GM23338 (cell line): Measurements from ENCODE around the gene LAMB1. TPM values are rescaled to one million over a fixed set of nuclear protein-coding genes. Genes with fewer than 3 reads are reported as not detected.

Source experiments
- ATAC-seq: fragments of 200-7000 bp; cut with Tn5 transposase; 3 replicates; pipeline ENCODE4 v1.9.1; 2020
- DNase-seq: peaks from one replicate; pipeline ENCODE4 v3.0.0-alpha.2; 2015; ENCODE audit warnings: low spot score
- H2AFZ ChIP-seq: fragments of 200-600 bp; sonication (generic); 2 replicates; pipeline ENCODE4 v1.8.0; 2016; ENCODE audit warnings: antibody characterized with exemption, mild to moderate bottlenecking, moderate library complexity
- H3F3A ChIP-seq: fragments of 200-600 bp; sonication (generic); replicated peaks from 2 replicates; pipeline ENCODE4 v1.8.0; 2017; ENCODE audit warnings: antibody characterized with exemption, mixed run types, low read depth
- H3K27ac ChIP-seq: fragments of 200-600 bp; sonication (generic); 2 replicates; pipeline ENCODE4 v1.6.1; 2016; ENCODE audit warnings: low read depth
- H3K27me3 ChIP-seq: fragments of 200-600 bp; sonication (generic); 2 replicates; pipeline ENCODE4 v1.8.0; 2016; ENCODE audit warnings: mild to moderate bottlenecking, mixed run types, moderate library complexity; ENCODE audit not compliant: insufficient read depth
- H3K36me3 ChIP-seq: fragments of 200-600 bp; sonication (generic); 2 replicates; pipeline ENCODE4 v1.8.0; 2016; ENCODE audit warnings: mild to moderate bottlenecking; ENCODE audit not compliant: insufficient read depth
- H3K4me1 ChIP-seq: fragments of 200-600 bp; sonication (generic); 2 replicates; pipeline ENCODE4 v1.8.0; 2016; ENCODE audit warnings: mild to moderate bottlenecking, moderate library complexity; ENCODE audit not compliant: insufficient read depth
- H3K4me2 ChIP-seq: fragments of 200-600 bp; sonication (generic); 2 replicates; pipeline ENCODE4 v1.7.1; 2017; ENCODE audit warnings: mixed run types
- H3K4me3 ChIP-seq: fragments of 200-600 bp; sonication (generic); 2 replicates; pipeline ENCODE4 v1.6.1; 2016; ENCODE audit warnings: mixed run types
- H3K79me2 ChIP-seq: fragments of 200-600 bp; sonication (generic); replicated peaks from 2 replicates; pipeline ENCODE4 v1.8.0; 2017; ENCODE audit warnings: mild to moderate bottlenecking; ENCODE audit not compliant: insufficient read depth
- H3K9me2 ChIP-seq: fragments of 200-600 bp; sonication (generic); 2 replicates; pipeline ENCODE4 v1.8.0; 2017; ENCODE audit not compliant: insufficient read depth
- H4K20me1 ChIP-seq: fragments of 200-600 bp; sonication (generic); replicated peaks from 2 replicates; pipeline ENCODE4 v1.8.0; 2017; ENCODE audit warnings: mild to moderate bottlenecking; ENCODE audit not compliant: insufficient read depth
- H3K27ac Mint-ChIP-seq: 2 replicates; pipeline ENCODE4 v1.8.0; 2020; ENCODE audit warnings: inconsistent platforms, mild to moderate bottlenecking, moderate library complexity, mixed read lengths
- H3K27me3 Mint-ChIP-seq: 3 replicates; pipeline ENCODE4 v1.8.0; 2022; ENCODE audit warnings: low read depth, mild to moderate bottlenecking, moderate library complexity, mixed read lengths, inconsistent platforms; ENCODE audit not compliant: insufficient read depth, poor library complexity
- H3K36me3 Mint-ChIP-seq: 3 replicates; pipeline ENCODE4 v1.8.0; 2021; ENCODE audit warnings: low read depth, mild to moderate bottlenecking, inconsistent platforms, moderate library complexity, mixed read lengths
- H3K4me1 Mint-ChIP-seq: 3 replicates; pipeline ENCODE4 v1.8.0; 2020; ENCODE audit warnings: mild to moderate bottlenecking, inconsistent platforms, mixed read lengths
- H3K4me3 Mint-ChIP-seq: 3 replicates; pipeline ENCODE4 v1.8.0; 2021; ENCODE audit warnings: moderate library complexity, mild to moderate bottlenecking, inconsistent platforms, mixed read lengths
- H3K9me3 Mint-ChIP-seq: 3 replicates; pipeline ENCODE4 v1.8.0; 2020; ENCODE audit warnings: moderate library complexity, mild to moderate bottlenecking, inconsistent platforms, mixed read lengths
- CREB1 ChIP-seq: fragments of 250-450 bp; sonication (Bioruptor Pico); IDR thresholded peaks from 2 replicates; pipeline ENCODE4 v1.5.0; 2020; ENCODE audit warnings: low read depth, mild to moderate bottlenecking, moderate library complexity
- EZH2 ChIP-seq: fragments of 200-600 bp; sonication (generic); IDR thresholded peaks from one replicate; pipeline ENCODE4 v1.8.0; 2017; ENCODE audit warnings: antibody characterized with exemption, mild to moderate bottlenecking, low read depth; ENCODE audit not compliant: unreplicated experiment
- EZH2phosphoT487 ChIP-seq: fragments of 200-600 bp; sonication (generic); IDR thresholded peaks from one replicate; pipeline ENCODE4 v1.8.1; 2018; ENCODE audit warnings: antibody characterized with exemption; ENCODE audit not compliant: unreplicated experiment
- JUNB ChIP-seq: IDR thresholded peaks from one replicate; pipeline ENCODE4 v1.6.1; 2016; ENCODE audit warnings: antibody characterized with exemption; ENCODE audit not compliant: unreplicated experiment
- NANOG ChIP-seq: IDR thresholded peaks from 2 replicates; pipeline ENCODE4 v1.6.1; 2016; ENCODE audit warnings: antibody characterized with exemption, borderline replicate concordance
- POLR2AphosphoS5 ChIP-seq: IDR thresholded peaks from 2 replicates; pipeline ENCODE4 v1.6.1; 2016; ENCODE audit warnings: antibody characterized with exemption, low read depth
- STAT1 ChIP-seq: IDR thresholded peaks from one replicate; pipeline ENCODE4 v1.6.1; 2016; ENCODE audit warnings: antibody characterized with exemption; ENCODE audit not compliant: unreplicated experiment
- ZNF114 ChIP-seq: fragments of 250-450 bp; sonication (Bioruptor Pico); IDR thresholded peaks from 2 replicates; pipeline ENCODE4 v1.5.0; 2020; ENCODE audit warnings: mild to moderate bottlenecking, moderate library complexity
- ZNF331 ChIP-seq: fragments of 250-450 bp; sonication (Bioruptor Pico); IDR thresholded peaks from 2 replicates; pipeline ENCODE4 v1.5.0; 2020; ENCODE audit warnings: low read depth, mild to moderate bottlenecking, moderate library complexity
- polyA plus RNA-seq: library from polyadenylated mRNA; unstranded; fragments of >200 nt; fragmentation: Nextera tagmentation; extraction: Ambion mirVana; gene quantifications from 2 replicates; pipeline ENCODE4 v1.2.1, GENCODE V29; 2016
- total RNA-seq: library from RNA; depleted of rRNA; stranded (reverse); fragments of >200 nt; shearing (Covaris generic); gene quantifications from 2 replicates; pipeline ENCODE4 v1.2.3, GENCODE V29; 2014
- TF ChIP-seq, protein P1 (sequence below): IDR thresholded peaks from 2 replicates; pipeline ENCODE4 v1.6.1; 2016; ENCODE audit warnings: antibody characterized with exemption
- TF ChIP-seq, protein P2 (sequence below): IDR thresholded peaks from one replicate; pipeline ENCODE4 v1.6.1; 2018; ENCODE audit warnings: antibody characterized with exemption; ENCODE audit not compliant: unreplicated experiment
- TF ChIP-seq, protein P3 (sequence below), 2 experiments: fragments of 200-600 bp in 1 of 2; sonication (generic) in 1 of 2; conservative IDR thresholded peaks; 2 replicates each; pipeline versions ENCODE4 v1.5.1 to v1.6.1; 2016 to 2017; ENCODE audit warnings: antibody characterized with exemption in 2 of 2, low read depth in 2 of 2, mild to moderate bottlenecking in 2 of 2, moderate library complexity in 1 of 2
- TF ChIP-seq, protein P4 (sequence below): fragments of 250-450 bp; sonication (Bioruptor Pico); IDR thresholded peaks from 2 replicates; pipeline ENCODE4 v1.5.0; 2020; ENCODE audit warnings: mild to moderate bottlenecking, moderate library complexity

The LAMB1 gene
- total and polyA plus RNA-seq, 2 experiments from 2014 or later, result 53.5 to 57.8 TPM

DNA sequence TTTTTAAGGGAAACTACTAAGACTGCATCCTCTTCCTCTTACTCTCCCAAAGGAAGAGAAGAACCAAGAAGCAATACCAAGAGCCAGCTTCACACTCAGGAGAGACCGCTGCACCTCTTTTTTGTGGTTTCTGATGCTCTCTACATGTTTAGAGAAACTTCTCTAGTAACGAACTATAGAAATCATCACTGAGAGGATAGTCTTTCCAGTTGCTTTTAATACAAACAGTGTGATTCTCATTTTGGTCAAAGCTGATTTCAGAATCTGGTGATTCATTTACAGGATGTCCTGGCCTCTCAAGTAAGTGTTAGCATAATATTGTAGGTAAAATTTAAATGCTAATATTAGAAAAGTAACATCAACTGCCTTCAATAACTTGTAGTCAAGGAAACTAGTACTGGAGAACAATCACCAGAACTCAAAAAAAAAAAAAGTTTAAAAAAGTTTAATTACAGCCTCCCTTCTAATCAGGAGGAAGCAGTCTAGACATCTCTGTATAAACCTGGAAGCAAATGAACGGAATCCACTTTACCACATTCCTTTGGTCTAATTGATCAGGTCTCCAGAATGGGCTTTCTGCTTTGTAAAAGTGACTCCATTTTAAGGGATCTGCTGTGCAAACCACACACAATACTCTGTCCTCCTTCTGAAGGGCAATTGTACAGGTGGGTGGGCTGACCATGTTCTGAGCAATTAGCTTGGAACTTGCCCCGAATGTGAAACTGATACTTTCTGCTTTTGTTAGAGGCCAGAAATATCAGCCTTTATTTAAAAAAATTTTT, 3.0 kb downstream of the LAMB1 start:
- Mint-ChIP-seq H3K4me1 (peaks cover 32% of the 10 kb centered on the region), H3K9me3 (peaks cover 4% of the 10 kb centered on the region; the same call in 2 of the 3 replicates), H3K4me3 (no peak overlapping the region), H3K27ac (no peak overlapping the region), H3K36me3 (peaks cover 3% of the 10 kb centered on the region; the same call in 2 of the 3 replicates), H3K27me3 (peaks cover 44% of the 10 kb centered on the region)
- H2AFZ ChIP-seq, result no peak overlapping the region
- no peaks in the 10 kb centered on the region for H3K9me2 ChIP-seq
- H3F3A ChIP-seq, result peaks cover 6% of the 10 kb centered on the region; the same call in 1 of the 2 replicates
- DNase-seq (peak; percentile 59), ATAC-seq (no peak)
- peaks cover 46% of the 10 kb centered on the region for H3K27me3 ChIP-seq
- H3K4me2 ChIP-seq, result peak overlapping the region; percentile 98; the same call in 1 of the 2 replicates
- no peaks in the 10 kb centered on the region; the same call in 1 of the 2 replicates for H4K20me1 ChIP-seq
- no peak for TF ChIP-seq ZNF114
- no peak for TF ChIP-seq STAT1
- no peak for TF ChIP-seq EZH2
- TF ChIP-seq POLR2AphosphoS5, result no peak
- TF ChIP-seq EZH2phosphoT487, result no peak
- no peak for TF ChIP-seq CREB1 (CRISPR knock-in tag)
- TF ChIP-seq, protein P1, sequence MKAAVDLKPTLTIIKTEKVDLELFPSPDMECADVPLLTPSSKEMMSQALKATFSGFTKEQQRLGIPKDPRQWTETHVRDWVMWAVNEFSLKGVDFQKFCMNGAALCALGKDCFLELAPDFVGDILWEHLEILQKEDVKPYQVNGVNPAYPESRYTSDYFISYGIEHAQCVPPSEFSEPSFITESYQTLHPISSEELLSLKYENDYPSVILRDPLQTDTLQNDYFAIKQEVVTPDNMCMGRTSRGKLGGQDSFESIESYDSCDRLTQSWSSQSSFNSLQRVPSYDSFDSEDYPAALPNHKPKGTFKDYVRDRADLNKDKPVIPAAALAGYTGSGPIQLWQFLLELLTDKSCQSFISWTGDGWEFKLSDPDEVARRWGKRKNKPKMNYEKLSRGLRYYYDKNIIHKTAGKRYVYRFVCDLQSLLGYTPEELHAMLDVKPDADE, result no peak
- TF ChIP-seq JUNB, result no peak
- no peak for TF ChIP-seq ZNF331
- TF ChIP-seq, protein P2, sequence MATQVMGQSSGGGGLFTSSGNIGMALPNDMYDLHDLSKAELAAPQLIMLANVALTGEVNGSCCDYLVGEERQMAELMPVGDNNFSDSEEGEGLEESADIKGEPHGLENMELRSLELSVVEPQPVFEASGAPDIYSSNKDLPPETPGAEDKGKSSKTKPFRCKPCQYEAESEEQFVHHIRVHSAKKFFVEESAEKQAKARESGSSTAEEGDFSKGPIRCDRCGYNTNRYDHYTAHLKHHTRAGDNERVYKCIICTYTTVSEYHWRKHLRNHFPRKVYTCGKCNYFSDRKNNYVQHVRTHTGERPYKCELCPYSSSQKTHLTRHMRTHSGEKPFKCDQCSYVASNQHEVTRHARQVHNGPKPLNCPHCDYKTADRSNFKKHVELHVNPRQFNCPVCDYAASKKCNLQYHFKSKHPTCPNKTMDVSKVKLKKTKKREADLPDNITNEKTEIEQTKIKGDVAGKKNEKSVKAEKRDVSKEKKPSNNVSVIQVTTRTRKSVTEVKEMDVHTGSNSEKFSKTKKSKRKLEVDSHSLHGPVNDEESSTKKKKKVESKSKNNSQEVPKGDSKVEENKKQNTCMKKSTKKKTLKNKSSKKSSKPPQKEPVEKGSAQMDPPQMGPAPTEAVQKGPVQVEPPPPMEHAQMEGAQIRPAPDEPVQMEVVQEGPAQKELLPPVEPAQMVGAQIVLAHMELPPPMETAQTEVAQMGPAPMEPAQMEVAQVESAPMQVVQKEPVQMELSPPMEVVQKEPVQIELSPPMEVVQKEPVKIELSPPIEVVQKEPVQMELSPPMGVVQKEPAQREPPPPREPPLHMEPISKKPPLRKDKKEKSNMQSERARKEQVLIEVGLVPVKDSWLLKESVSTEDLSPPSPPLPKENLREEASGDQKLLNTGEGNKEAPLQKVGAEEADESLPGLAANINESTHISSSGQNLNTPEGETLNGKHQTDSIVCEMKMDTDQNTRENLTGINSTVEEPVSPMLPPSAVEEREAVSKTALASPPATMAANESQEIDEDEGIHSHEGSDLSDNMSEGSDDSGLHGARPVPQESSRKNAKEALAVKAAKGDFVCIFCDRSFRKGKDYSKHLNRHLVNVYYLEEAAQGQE, result no peak
- TF ChIP-seq, protein P3, sequence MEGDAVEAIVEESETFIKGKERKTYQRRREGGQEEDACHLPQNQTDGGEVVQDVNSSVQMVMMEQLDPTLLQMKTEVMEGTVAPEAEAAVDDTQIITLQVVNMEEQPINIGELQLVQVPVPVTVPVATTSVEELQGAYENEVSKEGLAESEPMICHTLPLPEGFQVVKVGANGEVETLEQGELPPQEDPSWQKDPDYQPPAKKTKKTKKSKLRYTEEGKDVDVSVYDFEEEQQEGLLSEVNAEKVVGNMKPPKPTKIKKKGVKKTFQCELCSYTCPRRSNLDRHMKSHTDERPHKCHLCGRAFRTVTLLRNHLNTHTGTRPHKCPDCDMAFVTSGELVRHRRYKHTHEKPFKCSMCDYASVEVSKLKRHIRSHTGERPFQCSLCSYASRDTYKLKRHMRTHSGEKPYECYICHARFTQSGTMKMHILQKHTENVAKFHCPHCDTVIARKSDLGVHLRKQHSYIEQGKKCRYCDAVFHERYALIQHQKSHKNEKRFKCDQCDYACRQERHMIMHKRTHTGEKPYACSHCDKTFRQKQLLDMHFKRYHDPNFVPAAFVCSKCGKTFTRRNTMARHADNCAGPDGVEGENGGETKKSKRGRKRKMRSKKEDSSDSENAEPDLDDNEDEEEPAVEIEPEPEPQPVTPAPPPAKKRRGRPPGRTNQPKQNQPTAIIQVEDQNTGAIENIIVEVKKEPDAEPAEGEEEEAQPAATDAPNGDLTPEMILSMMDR (conservative IDR thresholded peaks at IDR 0.05; ENCODE audit: low read depth in 2 of 2), result no peak
- TF ChIP-seq, protein P4, sequence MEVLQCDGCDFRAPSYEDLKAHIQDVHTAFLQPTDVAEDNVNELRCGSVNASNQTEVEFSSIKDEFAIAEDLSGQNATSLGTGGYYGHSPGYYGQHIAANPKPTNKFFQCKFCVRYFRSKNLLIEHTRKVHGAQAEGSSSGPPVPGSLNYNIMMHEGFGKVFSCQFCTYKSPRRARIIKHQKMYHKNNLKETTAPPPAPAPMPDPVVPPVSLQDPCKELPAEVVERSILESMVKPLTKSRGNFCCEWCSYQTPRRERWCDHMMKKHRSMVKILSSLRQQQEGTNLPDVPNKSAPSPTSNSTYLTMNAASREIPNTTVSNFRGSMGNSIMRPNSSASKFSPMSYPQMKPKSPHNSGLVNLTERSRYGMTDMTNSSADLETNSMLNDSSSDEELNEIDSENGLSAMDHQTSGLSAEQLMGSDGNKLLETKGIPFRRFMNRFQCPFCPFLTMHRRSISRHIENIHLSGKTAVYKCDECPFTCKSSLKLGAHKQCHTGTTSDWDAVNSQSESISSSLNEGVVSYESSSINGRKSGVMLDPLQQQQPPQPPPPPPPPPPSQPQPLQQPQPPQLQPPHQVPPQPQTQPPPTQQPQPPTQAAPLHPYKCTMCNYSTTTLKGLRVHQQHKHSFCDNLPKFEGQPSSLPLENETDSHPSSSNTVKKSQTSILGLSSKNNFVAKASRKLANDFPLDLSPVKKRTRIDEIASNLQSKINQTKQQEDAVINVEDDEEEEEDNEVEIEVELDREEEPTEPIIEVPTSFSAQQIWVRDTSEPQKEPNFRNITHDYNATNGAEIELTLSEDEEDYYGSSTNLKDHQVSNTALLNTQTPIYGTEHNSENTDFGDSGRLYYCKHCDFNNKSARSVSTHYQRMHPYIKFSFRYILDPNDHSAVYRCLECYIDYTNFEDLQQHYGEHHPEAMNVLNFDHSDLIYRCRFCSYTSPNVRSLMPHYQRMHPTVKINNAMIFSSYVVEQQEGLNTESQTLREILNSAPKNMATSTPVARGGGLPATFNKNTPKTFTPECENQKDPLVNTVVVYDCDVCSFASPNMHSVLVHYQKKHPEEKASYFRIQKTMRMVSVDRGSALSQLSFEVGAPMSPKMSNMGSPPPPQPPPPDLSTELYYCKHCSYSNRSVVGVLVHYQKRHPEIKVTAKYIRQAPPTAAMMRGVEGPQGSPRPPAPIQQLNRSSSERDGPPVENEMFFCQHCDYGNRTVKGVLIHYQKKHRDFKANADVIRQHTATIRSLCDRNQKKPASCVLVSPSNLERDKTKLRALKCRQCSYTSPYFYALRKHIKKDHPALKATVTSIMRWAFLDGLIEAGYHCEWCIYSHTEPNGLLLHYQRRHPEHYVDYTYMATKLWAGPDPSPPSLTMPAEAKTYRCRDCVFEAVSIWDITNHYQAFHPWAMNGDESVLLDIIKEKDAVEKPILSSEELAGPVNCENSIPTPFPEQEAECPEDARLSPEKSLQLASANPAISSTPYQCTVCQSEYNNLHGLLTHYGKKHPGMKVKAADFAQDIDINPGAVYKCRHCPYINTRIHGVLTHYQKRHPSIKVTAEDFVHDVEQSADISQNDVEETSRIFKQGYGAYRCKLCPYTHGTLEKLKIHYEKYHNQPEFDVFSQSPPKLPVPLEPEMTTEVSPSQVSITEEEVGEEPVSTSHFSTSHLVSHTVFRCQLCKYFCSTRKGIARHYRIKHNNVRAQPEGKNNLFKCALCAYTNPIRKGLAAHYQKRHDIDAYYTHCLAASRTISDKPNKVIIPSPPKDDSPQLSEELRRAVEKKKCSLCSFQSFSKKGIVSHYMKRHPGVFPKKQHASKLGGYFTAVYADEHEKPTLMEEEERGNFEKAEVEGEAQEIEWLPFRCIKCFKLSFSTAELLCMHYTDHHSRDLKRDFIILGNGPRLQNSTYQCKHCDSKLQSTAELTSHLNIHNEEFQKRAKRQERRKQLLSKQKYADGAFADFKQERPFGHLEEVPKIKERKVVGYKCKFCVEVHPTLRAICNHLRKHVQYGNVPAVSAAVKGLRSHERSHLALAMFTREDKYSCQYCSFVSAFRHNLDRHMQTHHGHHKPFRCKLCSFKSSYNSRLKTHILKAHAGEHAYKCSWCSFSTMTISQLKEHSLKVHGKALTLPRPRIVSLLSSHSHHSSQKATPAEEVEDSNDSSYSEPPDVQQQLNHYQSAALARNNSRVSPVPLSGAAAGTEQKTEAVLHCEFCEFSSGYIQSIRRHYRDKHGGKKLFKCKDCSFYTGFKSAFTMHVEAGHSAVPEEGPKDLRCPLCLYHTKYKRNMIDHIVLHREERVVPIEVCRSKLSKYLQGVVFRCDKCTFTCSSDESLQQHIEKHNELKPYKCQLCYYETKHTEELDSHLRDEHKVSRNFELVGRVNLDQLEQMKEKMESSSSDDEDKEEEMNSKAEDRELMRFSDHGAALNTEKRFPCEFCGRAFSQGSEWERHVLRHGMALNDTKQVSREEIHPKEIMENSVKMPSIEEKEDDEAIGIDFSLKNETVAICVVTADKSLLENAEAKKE (CRISPR knock-in tag), result no peak
- no peak for TF ChIP-seq NANOG
- peaks cover 32% of the 10 kb centered on the region for H3K4me1 ChIP-seq
- H3K36me3 ChIP-seq, result peaks cover 4% of the 10 kb centered on the region; the same call in 1 of the 2 replicates
- H3K4me3 ChIP-seq, result no peak overlapping the region
- H3K79me2 ChIP-seq, result no peaks in the 10 kb centered on the region
- no peak overlapping the region for H3K27ac ChIP-seq
